HG02943 (cell line): ENCODE results near the gene SLX4IP.

ENCODE experiments used
- ATAC-seq: cut with Tn5 transposase; IDR thresholded peaks from one replicate; pipeline ENCODE4 v1.9.1; 2021; ENCODE audit warnings: mild to moderate bottlenecking, low read depth, moderate library complexity; ENCODE audit not compliant: unreplicated experiment

The SLX4IP gene

DNA sequence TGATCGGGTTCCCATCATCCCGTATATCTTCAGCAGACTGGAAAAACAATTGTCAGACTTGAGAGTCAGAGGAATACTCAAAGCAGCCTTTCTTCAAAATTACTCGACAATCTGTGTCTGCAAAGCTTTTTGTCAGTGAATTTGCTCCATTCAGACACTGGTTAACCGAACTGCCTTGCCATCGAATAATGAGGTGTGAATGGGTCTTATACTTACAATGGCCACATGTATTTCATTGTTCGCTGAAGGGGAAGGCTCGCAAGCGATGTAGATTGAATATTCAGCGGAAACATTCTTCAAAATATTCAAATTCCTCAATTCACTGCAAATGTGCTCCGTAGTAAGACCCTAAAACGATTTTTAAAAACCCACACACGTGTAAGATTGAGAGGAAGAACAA, 205.8 kb downstream of the SLX4IP start:
- no peak for ATAC-seq

DNA sequence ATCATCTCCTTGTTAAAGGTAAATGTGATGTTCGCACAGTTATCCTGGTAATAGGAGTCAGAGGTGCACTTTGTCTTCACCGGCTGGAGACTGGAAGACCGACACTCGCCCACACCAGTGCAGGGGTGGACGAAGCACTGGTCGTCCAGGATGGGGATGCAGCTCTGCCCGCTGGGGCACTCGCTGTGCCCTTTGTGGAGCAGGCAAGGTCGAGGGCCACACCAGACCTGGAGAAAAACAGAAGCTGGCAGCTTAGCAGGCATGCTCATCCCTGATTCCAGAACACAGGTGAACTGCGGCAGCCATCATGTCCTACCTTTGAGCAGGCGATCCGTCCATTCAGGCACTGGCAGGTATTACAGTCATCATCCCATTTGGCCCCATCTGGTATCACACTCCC, 206.4 kb downstream of the SLX4IP start:
- ATAC-seq: no peak

DNA sequence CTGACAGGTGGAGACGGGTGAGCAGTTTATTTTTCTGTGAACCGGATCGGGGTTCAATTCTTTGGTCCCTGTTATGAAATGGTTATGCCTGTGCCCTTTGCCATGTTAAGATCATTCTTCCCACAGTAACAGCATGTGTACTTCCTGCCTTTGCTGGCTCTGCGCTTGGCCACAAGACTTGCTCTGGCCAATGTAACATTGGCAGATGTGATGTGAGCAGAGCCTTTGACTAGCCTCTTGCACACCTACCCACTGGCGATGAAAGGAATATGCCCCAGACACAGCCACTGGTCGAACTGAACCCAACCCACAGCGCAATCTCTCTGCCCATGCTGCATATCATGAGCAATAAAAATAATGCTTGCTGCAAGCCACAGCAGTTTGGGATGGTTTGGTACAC, 206.8 kb downstream of the SLX4IP start:
- no peak for ATAC-seq

DNA sequence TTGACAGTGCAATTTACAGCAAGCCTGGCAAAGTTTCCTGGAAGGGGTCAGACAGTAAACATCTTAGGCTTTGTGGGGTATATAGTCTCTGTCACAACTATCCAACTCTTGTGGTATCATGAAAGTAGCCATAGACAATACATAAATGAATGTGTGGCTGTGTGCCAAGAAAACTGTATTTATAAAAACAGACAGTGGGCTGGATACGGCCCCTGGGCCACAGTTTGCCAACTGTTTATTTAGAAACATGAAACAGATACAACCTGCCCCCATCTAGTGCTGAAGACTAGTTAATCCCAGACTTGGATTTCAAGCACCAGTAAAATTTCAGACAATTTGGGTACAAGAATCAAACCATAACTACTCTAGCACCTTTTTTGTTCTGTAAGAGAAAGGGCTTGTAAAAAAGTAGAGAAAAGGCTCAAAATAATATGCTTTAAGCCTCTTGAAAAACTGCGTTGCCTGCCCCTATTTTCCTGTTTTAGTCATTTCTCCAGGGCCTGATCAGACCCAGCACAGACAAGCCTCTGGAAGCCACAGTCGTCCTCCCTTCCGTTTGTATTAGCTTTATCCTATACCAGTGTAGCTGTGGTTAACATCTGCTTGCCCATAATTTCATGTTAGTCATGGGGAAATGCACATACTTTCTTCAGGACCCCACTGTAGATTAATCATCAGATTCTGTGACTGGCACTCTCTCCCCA, 207.9 kb downstream of the SLX4IP start:
- ATAC-seq: no peak

DNA sequence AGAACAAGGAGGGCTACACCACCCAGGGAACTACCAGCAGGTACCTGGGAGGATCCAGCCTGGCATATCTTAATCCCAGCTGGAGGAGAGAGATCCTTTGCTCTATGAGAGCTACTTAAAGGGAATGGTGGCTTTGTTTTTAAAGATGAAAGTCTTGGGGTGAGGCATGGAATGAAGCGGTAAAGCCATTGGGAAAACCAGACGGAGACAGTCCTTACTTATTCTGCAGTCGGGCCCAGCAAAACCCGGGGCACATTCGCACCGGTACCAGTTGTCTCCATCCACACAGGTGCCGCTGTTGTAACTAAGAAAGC, 208.4 kb downstream of the SLX4IP start:
- no peak for ATAC-seq

DNA sequence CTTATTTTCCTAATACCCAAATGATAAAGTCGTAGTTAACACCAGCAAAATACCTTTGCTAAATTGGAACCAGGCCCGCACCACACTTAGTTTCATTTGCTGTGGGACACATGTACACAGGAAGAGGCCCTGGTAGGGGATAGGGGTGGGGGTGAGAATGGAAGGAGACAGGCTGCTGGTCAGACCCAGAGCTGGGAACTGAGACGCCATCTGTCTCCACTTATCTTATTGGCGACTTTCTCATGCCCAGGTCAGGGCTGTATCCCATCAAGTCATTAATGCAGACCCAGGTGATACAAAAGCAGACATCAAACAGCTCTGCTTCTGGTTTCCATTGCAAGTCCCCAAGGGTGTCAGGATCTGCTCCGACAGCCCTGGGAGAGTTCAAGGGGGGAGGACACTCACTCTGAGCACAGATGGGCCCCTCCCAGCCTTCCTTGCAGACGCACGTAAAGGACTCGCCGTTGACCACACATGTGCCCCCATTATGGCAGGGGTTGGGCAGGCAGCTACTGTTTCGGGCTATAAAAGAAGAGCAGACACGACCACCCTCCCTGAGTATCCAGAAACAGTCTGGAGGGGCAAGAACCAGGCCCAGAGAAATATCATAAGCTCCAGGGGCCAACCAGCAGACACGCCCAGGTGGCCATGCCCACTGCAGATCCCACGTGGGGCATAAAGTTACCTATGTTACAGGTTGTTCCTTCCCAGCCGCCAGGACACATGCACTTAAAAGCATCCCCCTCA, 209.5 kb downstream of the SLX4IP start:
- ATAC-seq: no peak

DNA sequence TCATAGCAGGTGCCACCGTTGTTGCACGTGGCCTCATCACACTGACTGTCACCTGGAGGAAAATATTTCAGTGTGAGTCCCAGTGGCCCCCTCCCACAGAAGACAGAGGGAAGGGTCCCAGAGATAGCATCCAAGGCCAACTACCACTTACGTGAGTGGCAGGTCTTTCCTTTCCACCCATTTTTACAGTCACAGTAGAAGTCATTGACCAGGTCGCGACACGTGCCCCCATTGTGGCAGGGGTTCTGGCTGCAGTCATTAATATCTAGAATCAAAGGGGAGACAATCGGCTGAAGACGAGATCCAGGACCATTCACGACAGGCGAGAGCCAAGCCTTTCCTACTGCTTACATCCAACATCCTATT, 210.1 kb downstream of the SLX4IP start:
- ATAC-seq: no peak

DNA sequence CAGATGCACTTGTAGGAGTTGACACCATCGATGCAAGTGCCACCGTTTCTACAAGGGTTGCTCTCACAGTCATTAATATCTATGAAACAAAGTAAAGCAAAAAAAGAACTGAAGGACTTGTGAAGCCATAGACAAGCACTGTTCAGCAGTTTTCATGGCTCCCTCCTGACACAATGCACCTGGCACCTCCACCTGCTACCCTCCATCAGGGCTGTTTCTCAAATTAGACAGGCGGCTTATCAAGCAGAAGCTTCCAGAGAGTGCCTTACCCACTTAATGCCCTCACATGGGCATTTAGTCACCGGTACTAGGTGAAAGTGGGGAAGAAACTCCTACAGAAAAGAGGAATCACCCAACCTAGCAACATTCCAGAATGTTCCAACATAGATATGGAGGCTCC, 210.9 kb downstream of the SLX4IP start:
- ATAC-seq: no peak

DNA sequence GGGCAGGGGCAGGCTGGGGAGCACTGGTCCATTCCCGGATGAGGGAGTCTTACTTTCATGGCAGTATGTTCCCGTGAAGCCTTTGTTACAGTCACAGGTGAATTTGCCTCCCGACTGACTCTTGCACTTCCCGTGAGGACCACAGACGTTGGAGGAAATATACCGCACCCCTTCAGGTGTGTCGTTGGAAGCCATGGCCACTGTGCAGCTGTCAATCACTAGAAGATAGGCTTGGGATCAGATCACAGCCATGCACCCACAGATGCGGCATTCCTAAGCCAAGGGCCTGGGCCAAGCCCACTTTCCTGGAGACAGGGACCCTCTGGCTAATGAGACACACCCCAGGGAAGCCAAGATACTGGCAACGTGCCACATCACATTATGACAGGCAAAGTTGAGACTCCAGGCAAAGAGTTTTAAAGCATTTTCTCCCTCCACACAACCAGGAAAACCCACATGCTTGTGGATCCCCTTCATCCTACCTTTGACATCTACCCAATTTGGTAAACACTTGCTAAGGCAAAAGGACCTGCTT, 211.8 kb downstream of the SLX4IP start:
- ATAC-seq: no peak

DNA sequence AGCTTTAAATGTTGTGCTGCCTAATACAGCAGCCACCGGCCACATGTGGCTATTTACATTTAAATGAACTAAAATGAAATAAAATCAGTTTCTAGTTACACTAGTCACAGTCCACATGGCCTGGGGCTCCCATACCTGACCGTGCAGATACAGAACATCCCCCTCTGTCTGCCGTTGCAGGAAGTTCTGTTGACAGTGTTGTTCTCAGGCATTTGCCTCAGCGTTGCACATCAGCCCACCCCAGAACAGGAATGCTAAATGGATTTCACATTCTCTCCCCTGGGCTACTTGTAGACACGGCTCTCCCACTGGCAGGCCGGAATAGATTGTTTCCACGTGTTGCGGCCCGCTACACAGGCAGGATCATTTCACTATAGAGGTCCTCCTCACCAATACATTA, 212.4 kb downstream of the SLX4IP start:
- no peak for ATAC-seq

DNA sequence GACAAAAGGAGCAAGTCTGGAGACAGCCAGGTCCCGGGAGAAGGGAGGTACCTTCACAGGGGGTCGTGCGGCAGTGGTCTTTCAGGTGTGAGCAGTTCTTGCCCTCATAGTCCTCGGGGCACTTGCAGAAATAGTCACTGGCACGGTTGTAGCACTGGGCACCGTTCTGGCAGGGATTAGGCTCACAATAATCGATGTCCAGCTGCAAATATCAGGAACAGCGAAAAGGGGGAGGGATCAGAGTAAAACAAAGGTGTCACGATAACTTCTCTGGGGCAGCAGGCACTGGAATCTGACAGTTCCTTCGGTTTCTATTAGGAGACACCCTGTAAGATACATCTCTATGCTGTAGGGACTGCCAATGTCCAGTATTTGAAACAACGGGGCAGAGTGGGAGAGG, 212.8 kb downstream of the SLX4IP start:
- no peak for ATAC-seq

DNA sequence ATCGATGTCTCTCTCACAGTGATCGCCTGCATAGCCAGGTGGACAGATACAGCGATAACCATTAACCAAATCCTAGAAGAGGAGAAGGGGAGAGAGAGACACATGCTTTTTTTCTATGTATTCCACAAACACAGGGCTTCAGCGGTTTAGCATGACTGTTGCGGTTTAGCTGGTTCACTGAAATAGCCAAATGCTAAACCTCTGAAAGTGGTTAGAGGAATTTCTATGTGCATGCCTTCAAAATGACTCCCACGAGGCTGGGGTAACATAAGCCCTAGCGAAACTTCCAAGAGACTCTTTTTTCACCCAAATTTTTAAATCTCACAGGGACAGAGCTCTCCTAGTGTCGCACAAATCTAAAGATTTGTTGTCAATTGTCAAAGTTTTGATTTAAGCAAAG, 213.5 kb downstream of the SLX4IP start:
- no peak for ATAC-seq

DNA sequence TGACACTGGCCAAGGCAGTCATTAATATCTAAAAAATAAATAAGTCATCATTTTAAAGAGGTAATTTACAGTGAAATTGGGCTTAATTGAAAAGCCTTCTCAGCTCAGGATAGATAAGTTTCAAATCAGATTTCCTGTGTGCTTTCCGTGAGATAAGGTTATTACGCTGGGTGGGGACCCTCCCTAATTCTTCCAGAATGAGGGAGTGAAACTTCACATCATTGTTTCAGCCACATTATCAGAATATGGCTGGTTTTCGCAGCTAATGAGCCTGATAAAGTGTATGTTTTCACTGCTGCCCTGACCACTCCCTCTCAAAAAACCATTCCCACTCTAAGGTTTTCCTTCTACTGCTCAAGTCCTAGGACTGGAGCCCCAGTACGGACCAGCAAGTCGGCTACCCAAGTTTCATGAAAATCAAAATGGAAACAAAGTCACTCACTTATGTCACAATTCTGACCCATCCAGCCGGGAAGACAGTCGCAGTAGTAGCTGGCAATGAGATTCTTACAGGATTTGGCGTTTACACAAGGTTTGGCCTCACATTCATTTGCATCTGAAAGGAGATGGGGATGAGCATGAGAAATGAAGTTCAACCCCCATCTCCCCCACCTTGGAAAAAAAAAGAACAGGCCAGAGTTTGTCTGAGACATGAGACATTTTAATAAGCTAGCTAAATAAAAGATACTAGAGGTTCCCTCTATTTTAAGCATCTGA, 214.1 kb downstream of the SLX4IP start:
- no peak for ATAC-seq

DNA sequence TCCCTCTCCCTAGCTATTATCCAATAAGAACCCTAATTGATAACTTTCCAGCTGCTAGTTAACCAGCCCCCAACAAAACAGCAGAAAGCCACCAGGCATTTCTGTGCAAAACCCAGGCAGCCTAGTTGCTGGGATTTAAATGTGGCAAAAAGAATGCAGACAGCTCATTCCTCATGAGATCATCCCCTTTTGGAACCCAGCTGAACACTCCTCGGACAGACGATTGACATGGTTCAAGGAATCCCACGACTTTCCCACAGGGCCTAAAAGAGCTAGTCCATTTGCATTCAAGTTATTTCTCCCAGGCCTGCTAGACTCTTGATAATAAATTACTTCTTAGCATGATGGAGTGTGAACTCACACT, 214.7 kb downstream of the SLX4IP start:
- ATAC-seq: no peak

DNA sequence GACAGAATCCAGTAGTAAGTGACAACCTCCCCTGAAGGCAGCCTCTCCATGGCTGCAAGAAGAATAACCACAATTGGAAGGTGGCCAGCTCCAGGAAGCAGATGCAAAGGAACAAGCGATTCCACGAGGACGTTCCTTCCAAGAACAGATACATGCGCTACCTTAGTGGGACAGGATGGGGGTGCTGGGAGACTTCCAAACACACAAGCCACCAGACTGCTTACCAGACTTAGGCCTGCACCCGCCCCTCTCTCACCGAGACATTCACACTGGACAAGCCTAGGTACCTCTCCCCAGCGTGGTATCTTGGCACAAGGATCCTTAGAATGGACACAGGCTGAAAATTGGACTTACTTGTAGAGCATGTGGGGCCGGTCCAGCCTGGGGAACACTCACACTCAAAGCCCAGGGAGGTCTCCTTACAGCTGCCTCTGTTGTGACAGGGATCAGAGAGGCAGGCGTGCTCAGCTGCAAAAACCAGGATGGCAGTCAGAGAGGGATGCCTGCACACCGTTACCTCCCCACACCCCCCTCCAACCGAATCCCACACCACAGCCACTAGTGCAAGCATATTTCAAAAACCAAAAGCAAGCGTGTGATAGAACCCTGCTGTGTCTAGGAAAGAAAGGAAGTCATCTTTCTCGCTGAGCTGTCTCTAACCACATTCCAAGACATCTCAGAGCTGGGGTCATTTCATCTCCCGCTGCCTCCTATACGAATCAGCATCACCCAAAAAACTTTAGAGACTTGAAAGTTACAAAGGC, 216.3 kb downstream of the SLX4IP start:
- no peak for ATAC-seq

DNA sequence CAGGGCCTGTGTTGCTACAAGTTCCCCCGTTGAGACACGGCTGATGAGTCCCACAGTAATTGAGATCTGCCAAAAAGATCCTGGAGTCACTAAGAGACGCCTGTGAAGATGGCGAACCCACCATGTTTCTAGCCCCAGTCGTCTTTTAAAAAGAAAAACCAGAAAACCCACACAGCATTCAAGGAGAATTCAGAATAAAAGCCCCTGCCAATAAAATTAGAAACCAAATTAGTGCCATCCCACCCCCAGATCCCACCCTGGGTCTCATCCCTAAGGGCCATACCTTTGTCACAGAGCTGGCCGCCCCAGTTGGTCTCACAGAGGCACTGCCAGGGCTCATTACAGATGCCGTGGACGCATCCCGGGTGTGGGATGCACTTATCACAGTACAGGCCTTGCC, 217.1 kb downstream of the SLX4IP start:
- no peak for ATAC-seq

DNA sequence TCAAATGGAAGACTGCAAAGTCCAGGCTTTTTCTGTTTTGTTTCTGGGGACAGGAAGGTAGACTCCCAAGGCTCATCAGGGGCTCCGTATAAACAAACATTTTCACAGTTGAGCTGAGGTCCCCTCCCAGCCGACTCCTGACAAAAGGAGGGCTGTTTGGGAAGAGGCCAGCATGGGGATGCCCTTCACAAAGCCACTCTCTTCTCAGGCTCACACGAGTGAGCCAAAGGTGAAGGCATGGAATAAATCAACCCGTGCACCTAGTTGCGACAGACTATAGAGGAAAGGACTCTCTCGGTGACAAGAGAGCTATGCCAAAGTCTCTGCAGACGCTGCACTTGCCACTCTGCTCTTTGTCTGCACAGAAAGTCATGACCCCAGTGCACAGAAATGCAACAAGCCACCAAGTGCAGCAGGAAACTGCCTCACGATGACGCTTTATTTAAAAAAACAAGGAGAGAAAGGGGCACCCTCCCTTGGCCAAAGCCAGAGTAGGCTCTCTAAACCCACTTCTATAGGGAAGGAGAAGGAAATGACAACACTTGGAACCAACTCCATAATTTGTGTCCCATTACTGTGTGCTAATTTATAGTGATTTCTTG, 217.7 kb downstream of the SLX4IP start:
- no peak for ATAC-seq

DNA sequence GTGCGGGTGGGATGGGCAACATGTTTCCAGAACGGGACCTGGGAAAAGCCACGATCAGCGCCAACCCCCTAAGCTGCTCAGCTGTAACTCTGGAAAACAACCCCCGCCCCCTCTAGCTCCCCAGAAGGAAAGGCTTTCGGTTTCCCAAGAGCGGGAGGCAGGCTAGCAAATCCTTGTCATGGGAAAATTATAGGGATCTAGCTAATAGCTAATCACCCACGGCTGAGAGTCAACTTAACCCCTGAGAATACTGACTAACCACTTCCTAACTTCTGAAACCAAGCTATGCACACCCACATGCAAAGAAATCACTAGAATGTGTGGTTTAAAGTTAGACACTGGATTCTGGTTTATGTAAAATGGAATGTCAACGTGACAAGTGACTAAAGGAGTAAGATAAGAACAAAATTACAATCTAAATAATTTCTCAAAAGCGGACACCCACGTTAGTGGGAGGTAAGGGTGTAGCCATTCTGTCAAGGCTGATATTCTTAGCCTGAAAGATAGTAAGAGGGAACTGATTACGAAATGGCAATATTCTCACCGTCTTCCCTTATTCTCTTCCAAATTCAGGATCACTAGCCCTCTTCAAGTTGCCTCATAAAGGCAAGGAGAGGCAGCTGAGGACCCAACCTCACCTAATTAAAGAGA, 218.6 kb downstream of the SLX4IP start:
- no peak for ATAC-seq

DNA sequence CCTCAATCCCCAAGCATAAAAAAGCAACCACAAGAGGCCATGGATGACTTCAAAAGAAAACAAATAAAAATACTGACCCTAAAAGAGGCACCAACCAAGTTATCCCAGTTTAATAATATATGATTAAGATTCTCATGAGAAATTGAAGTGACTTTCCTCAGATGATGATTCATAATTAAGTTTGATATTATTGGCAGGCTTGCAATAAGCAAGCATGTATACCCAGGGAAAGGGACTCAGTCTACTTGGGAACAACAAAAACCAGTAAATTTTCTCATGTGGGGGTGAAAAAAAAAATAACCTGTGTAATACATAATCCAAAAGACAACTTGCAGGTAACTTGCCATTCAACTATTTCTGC, 219.1 kb downstream of the SLX4IP start:
- no peak for ATAC-seq

DNA sequence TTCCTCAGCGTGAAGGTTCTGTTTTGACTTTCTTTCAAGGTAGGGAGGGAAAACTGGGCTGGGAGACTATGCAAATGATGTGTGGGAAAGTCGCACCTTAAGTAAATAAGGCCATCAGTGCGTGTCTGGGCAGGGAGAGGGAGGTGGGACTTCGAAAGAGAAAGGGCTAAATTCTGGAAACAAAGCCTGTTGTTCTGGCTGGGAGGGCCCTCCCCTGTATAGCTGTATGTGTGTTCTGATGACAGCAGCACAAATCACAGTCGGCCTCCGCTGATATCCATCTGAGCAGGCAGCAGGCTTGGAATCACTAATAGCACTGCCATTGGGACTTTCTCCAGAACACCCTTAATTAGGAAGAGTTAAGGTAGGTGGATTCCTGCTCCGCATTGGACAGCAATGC, 219.5 kb downstream of the SLX4IP start:
- no peak for ATAC-seq
